HG02870 (cell line): Measurements from ENCODE around the gene VWA2.

ENCODE experiments used
- ATAC-seq: cut with Tn5 transposase; IDR thresholded peaks from one replicate; pipeline ENCODE4 v1.9.1; 2021; ENCODE audit warnings: mild to moderate bottlenecking, moderate library complexity; ENCODE audit not compliant: unreplicated experiment

VWA2 gene

GRCh38 chr10:114274616-114275453, 35.8 kb downstream of the VWA2 start:
- ATAC-seq, result no peak

- ATAC-seq, result no peak
Measured at GRCh38 chr10:114276066-114276465, 37.0 kb downstream of the VWA2 start.

GRCh38 chr10:114276671-114277070, 37.6 kb downstream of the VWA2 start:
- ATAC-seq, result no peak

GRCh38 chr10:114278140-114278883, 39.3 kb downstream of the VWA2 start:
- no peak for ATAC-seq

GRCh38 chr10:114278884-114279191, 39.8 kb downstream of the VWA2 start:
- ATAC-seq, result no peak

GRCh38 chr10:114279289-114279688, 40.2 kb downstream of the VWA2 start:
- no peak for ATAC-seq

GRCh38 chr10:114279901-114280644, 41.0 kb downstream of the VWA2 start:
- ATAC-seq, result no peak

GRCh38 chr10:114281006-114281405, 42.0 kb downstream of the VWA2 start:
- ATAC-seq, result no peak

- no peak for ATAC-seq
Measured at GRCh38 chr10:114281461-114281860, 42.4 kb downstream of the VWA2 start.

- ATAC-seq, result no peak
Measured at GRCh38 chr10:114282526-114282925, 43.5 kb downstream of the VWA2 start.

GRCh38 chr10:114283091-114283490, 44.0 kb downstream of the VWA2 start:
- ATAC-seq, result no peak

- no peak for ATAC-seq
Measured at GRCh38 chr10:114283535-114284234, 44.6 kb downstream of the VWA2 start.

- ATAC-seq, result no peak
Measured at GRCh38 chr10:114284346-114285071, 45.5 kb downstream of the VWA2 start.

- ATAC-seq, result no peak
Measured at GRCh38 chr10:114285961-114286441, 46.9 kb downstream of the VWA2 start.

GRCh38 chr10:114286921-114287320, 47.9 kb downstream of the VWA2 start:
- ATAC-seq, result no peak

- ATAC-seq, result no peak
Measured at GRCh38 chr10:114288424-114289095, 49.5 kb downstream of the VWA2 start.

GRCh38 chr10:114289096-114289436, 50.0 kb downstream of the VWA2 start:
- no peak for ATAC-seq

- ATAC-seq, result no peak
Measured at GRCh38 chr10:114290038-114290437, 51.0 kb downstream of the VWA2 start.

- ATAC-seq, result no peak
Measured at GRCh38 chr10:114291076-114291475, 52.0 kb downstream of the VWA2 start.

- ATAC-seq, result no peak
Measured at GRCh38 chr10:114291516-114291915, 52.5 kb downstream of the VWA2 start.
